Muscle layer of duodenum (tissue), 2 donors: ENCODE data around the gene KRTAP12-2.
"Not testable (repeated sequence)": the region's sequence is repeated elsewhere in the genome, so short reads cannot be mapped to it uniquely, and the experiment has no call there.

Source experiments
- H3K27ac ChIP-seq: one replicate; pipeline ENCODE4 v1.7.0; 2013; ENCODE audit warnings: mild to moderate bottlenecking, low read length
- H3K27me3 ChIP-seq: one replicate; pipeline ENCODE4 v1.7.0; 2013; ENCODE audit warnings: low read depth, mild to moderate bottlenecking, control low read depth, low read length
- H3K36me3 ChIP-seq, 2 donors: one replicate each; pipeline ENCODE4 v1.7.0; 2013; ENCODE audit warnings: low read length in 2 of 2, control low read depth in 1 of 2, mild to moderate bottlenecking in 1 of 2; ENCODE audit not compliant: insufficient read depth in 2 of 2, control insufficient read depth in 1 of 2
- H3K4me1 ChIP-seq, 2 donors: one replicate each; pipeline ENCODE4 v1.7.0; 2013; ENCODE audit warnings: low read length in 2 of 2, mild to moderate bottlenecking in 2 of 2, control low read depth in 1 of 2, moderate library complexity in 1 of 2; ENCODE audit not compliant: insufficient read depth in 2 of 2, control insufficient read depth in 1 of 2
- H3K4me3 ChIP-seq, 2 donors: one replicate each; pipeline ENCODE4 v1.7.0; 2013; ENCODE audit warnings: low read length in 2 of 2, low read depth in 1 of 2, mild to moderate bottlenecking in 1 of 2
- H3K9me3 ChIP-seq, 2 donors: one replicate each; pipeline ENCODE4 v1.7.0; 2013; ENCODE audit warnings: low read length in 2 of 2, control low read depth in 1 of 2, mild to moderate bottlenecking in 1 of 2; ENCODE audit not compliant: control insufficient read depth in 1 of 2
- donor health status: healthy.

Gene KRTAP12-2

GRCh38 chr21:44643741-44644310, 22.9 kb downstream of the KRTAP12-2 start:
- no peaks in the 10 kb centered on the region for H3K36me3 ChIP-seq
- no peaks in the 10 kb centered on the region for H3K4me1 ChIP-seq
- H3K27me3 ChIP-seq, result no peaks in the 10 kb centered on the region
- H3K4me3 ChIP-seq, result peak overlapping the region in 1 of 2 donors; percentile 11
- H3K27ac ChIP-seq, result no peak overlapping the region
- peaks cover 17 to 27% of the 10 kb centered on the region in 2 donors for H3K9me3 ChIP-seq

GRCh38 chr21:44640761-44641160, 26.0 kb downstream of the KRTAP12-2 start:
- Histone ChIP-seq H3K27me3 (no peaks in the 10 kb centered on the region), H3K27ac (no peak overlapping the region), H3K4me3 (no peak overlapping the region), H3K9me3 (peaks cover 17 to 27% of the 10 kb centered on the region in 2 donors), H3K36me3 (no peaks in the 10 kb centered on the region), H3K4me1 (no peaks in the 10 kb centered on the region)

- H3K27ac ChIP-seq, result no peak overlapping the region
- H3K4me1 ChIP-seq, result no peaks in the 10 kb centered on the region
- no peaks in the 10 kb centered on the region for H3K36me3 ChIP-seq
- H3K9me3 ChIP-seq, result peaks cover 17 to 19% of the 10 kb centered on the region in 2 donors
- H3K4me3 ChIP-seq, result no peak overlapping the region
- H3K27me3 ChIP-seq, result no peaks in the 10 kb centered on the region
These were observed 27.4 kb downstream of the KRTAP12-2 start for GRCh38 chr21:44639331-44639655.

GRCh38 chr21:44638506-44639330, 28.0 kb downstream of the KRTAP12-2 start:
- not testable (repeated sequence) for H3K27me3 ChIP-seq, H3K4me3 ChIP-seq, H3K36me3 ChIP-seq

GRCh38 chr21:44637851-44638348, 28.8 kb downstream of the KRTAP12-2 start:
- H3K36me3 ChIP-seq, H3K4me1 ChIP-seq, H3K4me3 ChIP-seq, H3K27me3 ChIP-seq, H3K27ac ChIP-seq: not testable (repeated sequence)
- H3K9me3 ChIP-seq, result peaks cover 11 to 12% of the 10 kb centered on the region in 2 donors

More at GRCh38 chr21:44638506-44639330, 28.0 kb downstream of the KRTAP12-2 start:
- H3K9me3 ChIP-seq, result peaks cover 12 to 13% of the 10 kb centered on the region in 2 donors
- H3K4me1 ChIP-seq, H3K27ac ChIP-seq: not testable (repeated sequence)

- peaks cover 13% of the 10 kb centered on the region in 2 donors for H3K9me3 ChIP-seq
- H3K27me3 ChIP-seq, result no peaks in the 10 kb centered on the region
- no peak within 1 kb of the TSS for H3K27ac ChIP-seq
- H3K36me3 ChIP-seq, result no peaks in the 10 kb centered on the region
- no peaks in the 10 kb centered on the region for H3K4me1 ChIP-seq
- H3K4me3 ChIP-seq, result no peak within 1 kb of the TSS
These were observed 29.5 kb downstream of the KRTAP12-2 start, which contains the start of gene KRTAP10-10 for GRCh38 chr21:44637018-44637850. TSS of gene KRTAP10-10 (plus strand) at chr21:44637356. CDS start at chr21:44637418, 62 bp downstream.

- Histone ChIP-seq H3K36me3 (no peaks in the 10 kb centered on the region), H3K9me3 (peaks cover 12 to 18% of the 10 kb centered on the region in 2 donors), H3K4me3 (no peak overlapping the region)
These were observed 30.3 kb downstream of the KRTAP12-2 start for GRCh38 chr21:44636209-44637017.

GRCh38 chr21:44632067-44632466, 34.7 kb downstream of the KRTAP12-2 start:
- H3K4me1 ChIP-seq, result no peaks in the 10 kb centered on the region
- no peak overlapping the region for H3K27ac ChIP-seq
- no peak overlapping the region for H3K4me3 ChIP-seq
- no peaks in the 10 kb centered on the region for H3K27me3 ChIP-seq
- H3K9me3 ChIP-seq, result peaks cover 7 to 19% of the 10 kb centered on the region in 2 donors
- H3K36me3 ChIP-seq, result no peaks in the 10 kb centered on the region

More at GRCh38 chr21:44636209-44637017, 30.3 kb downstream of the KRTAP12-2 start:
- Histone ChIP-seq H3K27me3 (no peaks in the 10 kb centered on the region), H3K4me1 (no peaks in the 10 kb centered on the region), H3K27ac (no peak overlapping the region)

- no peak overlapping the region for H3K27ac ChIP-seq
- peaks cover 7 to 19% of the 10 kb centered on the region in 2 donors for H3K9me3 ChIP-seq
- no peaks in the 10 kb centered on the region for H3K27me3 ChIP-seq
- peak overlapping the region in 1 of 2 donors; percentile 22 for H3K4me3 ChIP-seq
- no peaks in the 10 kb centered on the region for H3K4me1 ChIP-seq
- H3K36me3 ChIP-seq, result no peaks in the 10 kb centered on the region
These were observed 36.3 kb downstream of the KRTAP12-2 start for GRCh38 chr21:44630440-44630839.

- Histone ChIP-seq H3K4me3 (no peak overlapping the region), H3K27me3 (no peaks in the 10 kb centered on the region), H3K9me3 (peaks cover 14 to 32% of the 10 kb centered on the region in 2 donors), H3K4me1 (no peaks in the 10 kb centered on the region), H3K36me3 (no peaks in the 10 kb centered on the region), H3K27ac (no peak overlapping the region)
These were observed 37.9 kb downstream of the KRTAP12-2 start for GRCh38 chr21:44628707-44629391.
